Loucy (cell line): ENCODE measurements around the gene RABGGTA.
A peak's percentile ranks its signal among the peaks of the same experiment; 100 is the strongest.

Experiments
- H2AFZ ChIP-seq: fragments of 200-600 bp; sonication (generic); 2 replicates; pipeline ENCODE4 v1.6.0; 2016; ENCODE audit warnings: antibody characterized with exemption, mild to moderate bottlenecking, low read length, moderate library complexity
- H3F3A ChIP-seq: fragments of 200-600 bp; 2 replicates; pipeline ENCODE4 v1.6.0; 2016; ENCODE audit warnings: antibody characterized with exemption, low read depth, mild to moderate bottlenecking
- H3K27me3 ChIP-seq: fragments of 200-600 bp; sonication (generic); 2 replicates; pipeline ENCODE4 v1.6.1; 2014; ENCODE audit warnings: low read length, mild to moderate bottlenecking; ENCODE audit not compliant: insufficient read depth, poor library complexity, severe bottlenecking
- H3K36me3 ChIP-seq: fragments of 200-600 bp; sonication (generic); 2 replicates; pipeline ENCODE4 v1.6.1; 2016; ENCODE audit warnings: low read length; ENCODE audit not compliant: insufficient read depth
- H3K4me1 ChIP-seq: fragments of 200-600 bp; sonication (generic); 2 replicates; pipeline ENCODE4 v1.5.1; 2014; ENCODE audit warnings: low read length, mild to moderate bottlenecking; ENCODE audit not compliant: insufficient read depth, poor library complexity, severe bottlenecking
- H3K4me2 ChIP-seq: fragments of 200-600 bp; sonication (generic); 2 replicates; pipeline ENCODE4 v1.6.0; 2014; ENCODE audit warnings: antibody characterized with exemption, low read length, low read depth, mild to moderate bottlenecking; ENCODE audit not compliant: poor library complexity, severe bottlenecking
- H3K4me3 ChIP-seq: fragments of 200-600 bp; sonication (generic); 2 replicates; pipeline ENCODE4 v1.5.1; 2014; ENCODE audit warnings: low read length, mild to moderate bottlenecking, mixed read lengths; ENCODE audit not compliant: poor library complexity, severe bottlenecking
- H3K79me2 ChIP-seq: fragments of 200-600 bp; sonication (generic); 2 replicates; pipeline ENCODE4 v1.6.1; 2014; ENCODE audit warnings: low read length; ENCODE audit not compliant: insufficient read depth
- H3K9ac ChIP-seq: fragments of 200-600 bp; sonication (generic); 2 replicates; pipeline ENCODE4 v1.6.0; 2014; ENCODE audit warnings: mild to moderate bottlenecking, low read depth, low read length, moderate library complexity; ENCODE audit not compliant: poor library complexity, severe bottlenecking
- H3K9me2 ChIP-seq: fragments of 200-600 bp; sonication (generic); replicated peaks from 2 replicates; pipeline ENCODE4 v1.6.1; 2016; ENCODE audit warnings: low read depth, low read length, mixed read lengths
- H3K9me3 ChIP-seq: fragments of 200-600 bp; sonication (generic); 2 replicates; pipeline ENCODE4 v1.6.1; 2014; ENCODE audit warnings: mild to moderate bottlenecking, antibody characterized with exemption, low read length, low read depth; ENCODE audit not compliant: insufficient read depth
- H4K20me1 ChIP-seq: fragments of 200-600 bp; sonication (generic); 2 replicates; pipeline ENCODE4 v1.6.0; 2014; ENCODE audit warnings: antibody characterized with exemption, low read length, mild to moderate bottlenecking; ENCODE audit not compliant: insufficient read depth, poor library complexity, severe bottlenecking
- CTCF ChIP-seq: fragments of 200-600 bp; sonication (generic); conservative IDR thresholded peaks from 2 replicates; pipeline ENCODE4 v1.5.1; 2014; ENCODE audit warnings: mild to moderate bottlenecking, antibody characterized with exemption, low read length
- EZH2phosphoT487 ChIP-seq: fragments of 200-600 bp; IDR thresholded peaks from 2 replicates; pipeline ENCODE4 v1.6.1; 2018; ENCODE audit warnings: antibody characterized with exemption, mild to moderate bottlenecking, moderate library complexity, borderline replicate concordance

The RABGGTA gene

GRCh38 chr14:24272467-24272866 lies 1.1 kb upstream of the RABGGTA start:
- Histone ChIP-seq H4K20me1 (no peaks in the 10 kb centered on the region), H3K36me3 (no peaks in the 10 kb centered on the region), H2AFZ (no peak overlapping the region), H3K9ac (peak overlapping the region; percentile 92), H3F3A (no peaks in the 10 kb centered on the region), H3K4me3 (no peak overlapping the region), H3K4me1 (peaks cover 18% of the 10 kb centered on the region), H3K27me3 (no peaks in the 10 kb centered on the region), H3K79me2 (peaks cover 14% of the 10 kb centered on the region; the same call in 1 of the 2 replicates), H3K4me2 (peak overlapping the region; percentile 97), H3K9me3 (no peaks in the 10 kb centered on the region), H3K9me2 (no peaks in the 10 kb centered on the region)
- TF ChIP-seq EZH2phosphoT487 (no peak), CTCF (no peak)

GRCh38 chr14:24271834-24272263 lies 452 bp upstream of the RABGGTA start:
- Histone ChIP-seq H3K4me2 (peak overlapping the region; percentile 97), H3K9me2 (no peaks in the 10 kb centered on the region), H3K36me3 (no peaks in the 10 kb centered on the region), H3K9me3 (no peaks in the 10 kb centered on the region), H2AFZ (peak overlapping the region; percentile 83), H3K4me1 (peaks cover 14% of the 10 kb centered on the region), H3F3A (no peaks in the 10 kb centered on the region), H3K79me2 (peaks cover 14% of the 10 kb centered on the region; the same call in 1 of the 2 replicates), H4K20me1 (no peaks in the 10 kb centered on the region), H3K9ac (peak overlapping the region; percentile 92), H3K27me3 (no peaks in the 10 kb centered on the region), H3K4me3 (peak overlapping the region; percentile 84)
- TF ChIP-seq EZH2phosphoT487 (no peak), CTCF (no peak)

GRCh38 chr14:24270537-24271133 lies 762 bp downstream of the RABGGTA start:
- peak overlapping the region; percentile 92 for H3K9ac ChIP-seq
- no peaks in the 10 kb centered on the region for H3K9me2 ChIP-seq
- no peaks in the 10 kb centered on the region for H3K36me3 ChIP-seq
- H3K4me2 ChIP-seq: peak overlapping the region; percentile 97
- H4K20me1 ChIP-seq: no peaks in the 10 kb centered on the region
- H3K79me2 ChIP-seq: peaks cover 14% of the 10 kb centered on the region; the same call in 1 of the 2 replicates
- H3K4me3 ChIP-seq: peak overlapping the region; percentile 84
- H2AFZ ChIP-seq: peak overlapping the region; percentile 89
- no peaks in the 10 kb centered on the region for H3K9me3 ChIP-seq
- H3K27me3 ChIP-seq: no peaks in the 10 kb centered on the region
- peaks cover 14% of the 10 kb centered on the region for H3K4me1 ChIP-seq
- TF ChIP-seq CTCF (no peak), EZH2phosphoT487 (no peak)
- no peaks in the 10 kb centered on the region for H3F3A ChIP-seq
